Measurements from ENCODE around the gene HOXD9.
A peak's percentile ranks its signal among the peaks of the same experiment; 100 is the strongest.

DNA sequence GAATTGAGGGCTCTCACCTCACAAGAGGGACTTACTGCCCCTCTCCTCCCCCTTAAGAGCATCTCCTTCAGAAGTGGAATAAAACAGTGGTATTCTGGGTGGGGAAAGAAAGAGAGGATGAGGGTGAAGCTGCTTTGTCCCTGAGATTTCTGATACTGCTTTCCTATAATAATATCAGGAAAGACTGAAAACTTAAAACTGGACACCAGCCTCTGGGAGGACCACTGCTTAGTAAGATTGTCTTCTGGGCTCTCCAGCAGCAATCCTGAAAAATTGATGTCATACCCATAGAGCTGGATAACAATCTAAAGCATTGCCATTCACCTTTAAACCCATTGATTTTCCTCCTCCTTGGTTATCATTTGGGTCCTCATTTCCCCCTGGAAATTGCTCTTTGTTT, 24.1 kb downstream of the HOXD9 start:
- TF ChIP-seq SUZ12 (IDR thresholded peaks at IDR 0.05; ENCODE audit: low read length) (peak; percentile 55; the same call in 1 of the 2 replicates), POLR2AphosphoS5 (IDR thresholded peaks at IDR 0.05; ENCODE audit: low read depth, low read length) (no peak), RBBP5 (IDR thresholded peaks at IDR 0.05; ENCODE audit: borderline replicate concordance, low read depth, low read length) (no peak), GABPA (IDR thresholded peaks at IDR 0.05; ENCODE audit: borderline replicate concordance, insufficient read depth, low read length) (no peak), POLR2A (IDR thresholded peaks at IDR 0.05; ENCODE audit: control extremely low read depth in 1 of 2, low read depth in 2 of 2, low read length in 2 of 2) (no peak), RXRA (IDR thresholded peaks at IDR 0.05; ENCODE audit: insufficient read depth, low read depth, low read length) (no peak)
- TF ChIP-seq, protein P1, sequence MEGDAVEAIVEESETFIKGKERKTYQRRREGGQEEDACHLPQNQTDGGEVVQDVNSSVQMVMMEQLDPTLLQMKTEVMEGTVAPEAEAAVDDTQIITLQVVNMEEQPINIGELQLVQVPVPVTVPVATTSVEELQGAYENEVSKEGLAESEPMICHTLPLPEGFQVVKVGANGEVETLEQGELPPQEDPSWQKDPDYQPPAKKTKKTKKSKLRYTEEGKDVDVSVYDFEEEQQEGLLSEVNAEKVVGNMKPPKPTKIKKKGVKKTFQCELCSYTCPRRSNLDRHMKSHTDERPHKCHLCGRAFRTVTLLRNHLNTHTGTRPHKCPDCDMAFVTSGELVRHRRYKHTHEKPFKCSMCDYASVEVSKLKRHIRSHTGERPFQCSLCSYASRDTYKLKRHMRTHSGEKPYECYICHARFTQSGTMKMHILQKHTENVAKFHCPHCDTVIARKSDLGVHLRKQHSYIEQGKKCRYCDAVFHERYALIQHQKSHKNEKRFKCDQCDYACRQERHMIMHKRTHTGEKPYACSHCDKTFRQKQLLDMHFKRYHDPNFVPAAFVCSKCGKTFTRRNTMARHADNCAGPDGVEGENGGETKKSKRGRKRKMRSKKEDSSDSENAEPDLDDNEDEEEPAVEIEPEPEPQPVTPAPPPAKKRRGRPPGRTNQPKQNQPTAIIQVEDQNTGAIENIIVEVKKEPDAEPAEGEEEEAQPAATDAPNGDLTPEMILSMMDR (IDR thresholded peaks at IDR 0.05; ENCODE audit: control extremely low read depth in 1 of 3, insufficient read depth in 1 of 3, low read depth in 1 of 3, low read length in 3 of 3), result no peak
